Myocyte (in vitro differentiated cells): ENCODE data around the gene TNIK. TPM values are rescaled to one million over a fixed set of nuclear protein-coding genes. Genes with fewer than 3 reads are reported as not detected.
"Not testable (repeated sequence)": the region's sequence is repeated elsewhere in the genome, so short reads cannot be mapped to it uniquely, and the experiment has no call there.

ENCODE experiments used
- DNase-seq: peaks from one replicate; pipeline ENCODE4 v3.0.0-alpha.2; 2012; ENCODE audit warnings: low read depth
- total RNA-seq: library from RNA; depleted of rRNA; stranded (reverse); fragments of >200 nt; gene quantifications from 2 replicates; pipeline ENCODE4 v1.2.3, GENCODE V29; 2014

Gene TNIK
- total RNA-seq, 1 donor from 2014 or later: 6.7 TPM

GRCh38 chr3:171388527-171388926, 71.7 kb downstream of the TNIK start:
- DNase-seq: no peak

- no peak for DNase-seq
Measured at GRCh38 chr3:171387062-171387461, 73.1 kb downstream of the TNIK start.

GRCh38 chr3:171385086-171385485, 75.1 kb downstream of the TNIK start:
- no peak for DNase-seq

- DNase-seq: no peak
Measured at GRCh38 chr3:171384101-171384891, 75.9 kb downstream of the TNIK start.

- DNase-seq: no peak
Measured at GRCh38 chr3:171383206-171384018, 76.8 kb downstream of the TNIK start.

DNA sequence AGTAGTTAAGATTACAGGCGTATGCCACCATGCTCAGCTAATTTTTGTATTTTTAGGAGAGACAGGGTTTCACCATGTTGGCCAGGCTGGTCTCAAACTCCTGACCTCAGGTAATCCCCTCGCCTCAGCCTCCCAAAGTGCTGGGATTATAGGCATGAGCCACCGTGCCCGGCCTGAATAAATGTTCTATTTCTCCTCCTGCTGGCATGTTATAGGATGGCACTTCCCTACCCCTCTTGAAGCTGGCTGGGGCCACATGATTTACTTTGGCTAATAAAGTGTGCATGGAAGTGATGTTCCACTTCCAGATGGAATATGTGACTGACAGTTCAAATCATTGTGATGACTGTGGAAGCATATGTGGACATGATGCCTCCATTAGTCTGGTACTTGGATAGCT, 77.9 kb downstream of the TNIK start:
- not testable (repeated sequence) for DNase-seq

- no peak for DNase-seq
Measured at GRCh38 chr3:171380711-171381425, 79.3 kb downstream of the TNIK start.

- no peak for DNase-seq
Measured at GRCh38 chr3:171379961-171380483, 80.2 kb downstream of the TNIK start.

- peak; percentile 43 for DNase-seq
Measured at GRCh38 chr3:171379281-171379680, 80.9 kb downstream of the TNIK start.

DNA sequence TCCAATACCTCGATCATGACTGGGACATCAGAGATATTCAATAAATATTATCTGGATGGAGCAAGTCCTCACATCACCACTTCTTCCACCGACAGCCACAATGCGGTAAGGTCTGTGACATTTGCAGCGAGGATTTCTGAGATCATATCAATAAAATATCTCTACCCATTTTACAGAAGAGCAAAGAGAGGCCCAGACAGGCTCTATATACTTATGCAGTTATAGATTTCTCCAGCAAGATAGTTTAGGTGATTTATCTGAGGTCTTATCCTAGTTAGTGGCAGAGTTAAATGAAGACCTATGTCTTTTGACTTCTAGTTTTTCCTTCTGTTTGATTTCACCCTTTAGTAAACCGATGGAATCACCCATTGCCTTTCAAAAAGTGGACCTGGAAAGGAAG, 81.6 kb downstream of the TNIK start:
- DNase-seq: no peak

DNA sequence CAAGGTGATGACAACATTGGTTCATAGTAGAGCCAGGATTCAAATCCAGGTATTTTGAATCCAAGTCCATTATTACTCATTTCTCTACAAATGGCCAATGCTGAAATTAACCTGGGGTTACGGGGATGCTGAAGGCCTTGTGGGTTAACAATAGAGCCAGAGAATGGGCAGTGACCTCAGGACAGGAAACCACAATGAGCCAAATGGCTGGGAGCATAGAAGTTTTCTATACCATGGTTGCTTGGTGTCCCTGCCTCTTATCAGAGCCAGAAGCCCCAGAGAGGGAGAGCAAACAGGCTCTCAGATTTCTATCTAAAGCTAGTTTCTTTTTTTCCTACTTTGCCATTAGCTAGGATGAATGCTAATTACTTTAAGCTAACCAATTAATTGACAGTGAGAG, 82.3 kb downstream of the TNIK start:
- DNase-seq: peak; percentile 53

GRCh38 chr3:171376596-171376947, 83.6 kb downstream of the TNIK start:
- DNase-seq: no peak

GRCh38 chr3:171375666-171376595, 84.3 kb downstream of the TNIK start:
- peak; percentile 15 for DNase-seq

DNA sequence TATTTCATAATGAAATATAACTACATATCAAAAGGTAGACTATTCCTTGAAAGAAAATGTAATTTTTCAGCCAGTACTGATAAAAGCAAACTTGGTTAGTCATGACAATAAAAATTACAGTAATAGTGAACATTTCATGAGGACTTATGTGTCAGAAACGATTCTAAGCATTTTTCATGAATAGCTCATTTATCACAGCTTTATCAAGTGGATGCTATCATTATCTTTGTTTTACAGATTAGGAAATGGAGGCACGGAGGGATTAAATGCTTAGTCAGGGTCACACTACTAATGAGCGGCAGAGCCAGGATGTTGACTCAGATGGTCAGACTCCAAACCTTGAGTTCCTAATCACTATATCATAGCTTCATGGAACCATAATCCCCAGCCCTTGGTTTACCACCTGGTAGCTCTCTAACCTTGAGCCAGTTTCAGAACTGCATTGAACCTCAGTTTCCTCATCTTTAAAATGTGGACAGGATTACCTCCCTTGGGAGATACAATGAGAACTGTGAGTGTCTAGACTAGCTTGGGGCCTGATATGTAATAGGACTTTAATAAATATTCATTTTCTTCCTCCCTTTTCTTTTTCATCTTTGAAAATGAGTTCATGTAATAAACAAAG, 85.4 kb downstream of the TNIK start:
- no peak for DNase-seq

- no peak for DNase-seq
Measured at GRCh38 chr3:171374260-171374659, 85.9 kb downstream of the TNIK start.

DNA sequence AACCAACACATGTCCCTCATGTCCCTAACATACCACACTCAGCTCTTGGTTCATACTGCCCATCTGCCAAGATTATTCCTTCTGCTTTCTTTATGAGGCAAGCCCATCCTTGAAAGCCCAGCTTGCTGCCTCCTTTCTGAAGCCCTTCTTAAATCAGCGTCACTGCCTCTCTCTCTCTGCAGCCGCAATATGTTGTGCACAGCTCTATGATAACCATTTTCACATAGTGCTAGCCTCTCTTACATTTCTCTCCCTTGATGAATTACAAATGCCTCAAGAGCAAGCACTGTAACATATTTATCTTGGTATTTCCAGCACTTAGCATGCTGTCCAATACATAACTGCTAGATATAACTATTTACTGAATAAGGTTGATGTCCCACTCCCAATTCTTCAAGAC, 86.5 kb downstream of the TNIK start:
- no peak for DNase-seq

DNA sequence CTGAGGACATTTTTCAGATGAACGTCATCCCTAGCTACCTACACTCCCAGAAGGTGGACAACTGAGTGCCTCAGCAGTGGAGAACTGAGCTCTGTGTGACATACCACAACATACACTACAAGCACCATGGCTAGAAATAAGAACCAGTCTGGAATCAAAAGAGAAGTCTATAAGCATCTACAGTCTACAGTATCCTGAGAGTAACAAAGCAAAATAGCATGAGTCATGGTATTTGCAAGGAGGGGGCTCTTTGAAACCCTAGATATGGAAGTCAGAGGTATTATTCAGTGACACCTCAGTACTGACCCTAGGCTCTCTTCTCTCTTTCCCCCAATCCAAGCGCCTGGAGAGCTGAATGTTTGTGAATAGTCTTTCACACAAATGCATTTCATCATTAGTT, 87.5 kb downstream of the TNIK start:
- no peak for DNase-seq

DNA sequence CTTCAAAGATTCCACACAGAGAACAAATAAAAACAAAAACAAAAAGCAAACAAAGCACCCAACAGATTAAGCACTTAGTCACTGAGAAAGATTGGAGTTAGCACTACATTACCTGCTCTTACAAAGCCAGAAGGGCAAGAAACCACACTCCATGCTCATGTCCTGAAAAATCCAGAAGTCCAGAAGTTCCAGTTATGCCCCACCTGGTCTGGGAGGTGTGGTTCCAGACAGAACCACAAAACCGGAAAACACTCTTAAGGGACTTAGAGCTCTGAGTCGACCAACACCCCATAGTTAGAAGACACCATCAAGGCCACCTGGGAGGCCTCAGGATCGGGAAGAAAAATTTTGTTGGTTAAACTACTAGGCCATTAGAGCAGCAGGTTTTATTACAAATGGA, 88.9 kb downstream of the TNIK start:
- DNase-seq: no peak

DNA sequence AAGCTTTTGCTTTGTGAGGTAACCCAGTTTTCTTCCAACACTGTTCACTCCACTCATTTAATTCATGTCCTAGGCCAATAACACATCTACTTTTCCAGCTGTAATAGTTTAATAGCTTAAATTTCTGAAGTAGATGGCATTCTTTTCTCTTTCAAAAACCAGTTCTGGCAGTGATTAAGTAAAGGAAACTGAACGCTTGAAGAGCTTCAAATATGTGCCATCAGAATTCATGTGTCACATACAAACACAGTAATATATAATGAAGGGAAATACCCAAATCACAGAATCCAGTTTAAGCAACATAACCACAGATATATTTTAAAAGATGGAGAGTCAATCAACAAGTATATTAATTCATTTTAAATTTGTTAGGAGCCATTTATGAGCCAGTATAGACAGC, 91.0 kb downstream of the TNIK start:
- no peak for DNase-seq

DNA sequence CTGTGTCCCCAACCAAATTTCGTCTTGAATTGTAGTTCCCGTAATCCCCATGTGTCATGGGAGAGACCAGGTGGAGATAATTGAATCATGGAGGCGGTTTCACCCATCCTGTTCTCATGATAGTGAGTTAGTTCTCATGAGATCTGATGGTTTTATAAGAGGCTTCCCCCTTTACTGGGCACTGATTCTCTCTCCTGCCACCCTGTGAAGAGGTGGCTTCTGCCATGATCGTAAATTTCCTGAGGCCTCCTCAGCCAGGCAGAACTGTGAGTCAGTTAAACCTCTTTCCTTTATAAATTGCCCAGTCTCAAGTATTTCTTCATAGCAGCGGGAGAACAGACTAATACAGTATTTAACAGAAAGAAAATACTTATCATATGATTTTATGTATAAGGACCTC, 93.5 kb downstream of the TNIK start:
- not testable (repeated sequence) for DNase-seq
